WTC11 (cell line): ENCODE data around the gene DCP1B. TPM values are rescaled to one million over a fixed set of nuclear protein-coding genes. Genes with fewer than 3 reads are reported as not detected.

Source experiments
- ATAC-seq: fragments of 200-7000 bp; cut with Tn5 transposase; 2 replicates; pipeline ENCODE4 v1.10.0; 2021; ENCODE audit warnings: mild to moderate bottlenecking, moderate library complexity
- CTCF ChIA-PET: fragments of 300-600 bp; sonication (Branson Sonifier 250); formaldehyde crosslinking; loops from one replicate; lab custom pipeline; 2021; ENCODE audit warnings: antibody characterized with exemption; lab: Charles Lee
- POLR2A ChIA-PET: fragments of 350-600 bp; sonication (Branson Sonifier 250); formaldehyde crosslinking; loops from one replicate; lab custom pipeline; 2021; ENCODE audit warnings: antibody characterized with exemption; lab: Charles Lee
- DNase-seq: peaks from one replicate; pipeline ENCODE4 v3.0.0; 2021; ENCODE audit warnings: low spot score
- H3K27ac Mint-ChIP-seq: 2 replicates; pipeline ENCODE4 v1.8.0; 2021; ENCODE audit warnings: mixed read lengths
- H3K27me3 Mint-ChIP-seq: 2 replicates; pipeline ENCODE4 v1.8.0; 2021; ENCODE audit warnings: low read depth, mild to moderate bottlenecking, moderate library complexity, mixed read lengths
- H3K36me3 Mint-ChIP-seq: 2 replicates; pipeline ENCODE4 v1.8.0; 2021; ENCODE audit warnings: mixed read lengths
- H3K4me1 Mint-ChIP-seq: 2 replicates; pipeline ENCODE4 v1.8.0; 2022; ENCODE audit warnings: mixed read lengths
- H3K4me3 Mint-ChIP-seq: 2 replicates; pipeline ENCODE4 v1.8.0; 2021; ENCODE audit warnings: mild to moderate bottlenecking, moderate library complexity, mixed read lengths
- H3K9me3 Mint-ChIP-seq: 2 replicates; pipeline ENCODE4 v1.8.0; 2021; ENCODE audit warnings: mixed read lengths
- ATF1 ChIP-seq: sonication (generic); formaldehyde crosslinking; IDR thresholded peaks from 2 replicates; pipeline ENCODE4 v1.8.1; 2023; ENCODE audit warnings: mild to moderate bottlenecking, moderate library complexity, missing genetic modification reagents
- CREM ChIP-seq: sonication (generic); formaldehyde crosslinking; IDR thresholded peaks from 2 replicates; pipeline ENCODE4 v1.8.1; 2022; ENCODE audit warnings: mild to moderate bottlenecking, missing genetic modification reagents, moderate library complexity
- FOXJ3 ChIP-seq: sonication (generic); formaldehyde crosslinking; IDR thresholded peaks from 2 replicates; pipeline ENCODE4 v1.9.0; 2021; ENCODE audit warnings: missing genetic modification reagents, mild to moderate bottlenecking, borderline replicate concordance
- FOXP1 ChIP-seq: sonication (generic); formaldehyde crosslinking; IDR thresholded peaks from 2 replicates; pipeline ENCODE4 v1.8.0; 2022; ENCODE audit warnings: missing genetic modification reagents, mild to moderate bottlenecking, moderate library complexity, borderline replicate concordance
- GRHL2 ChIP-seq: fragments of 250-450 bp; sonication (Bioruptor Pico); IDR thresholded peaks from 2 replicates; pipeline ENCODE4 v1.8.0; 2022; ENCODE audit warnings: mild to moderate bottlenecking, moderate library complexity; ENCODE audit not compliant: insufficient replicate concordance, severe bottlenecking
- HMGA2 ChIP-seq: fragments of 250-450 bp; sonication (Bioruptor Pico); IDR thresholded peaks from 2 replicates; pipeline ENCODE4 v1.4.0; 2021; ENCODE audit warnings: mild to moderate bottlenecking, moderate library complexity
- KAT7 ChIP-seq: sonication (generic); formaldehyde crosslinking; IDR thresholded peaks from 2 replicates; pipeline ENCODE4 v1.8.1; 2023; ENCODE audit warnings: missing genetic modification reagents, mild to moderate bottlenecking, borderline replicate concordance
- MYBL2 ChIP-seq: sonication (generic); formaldehyde crosslinking; IDR thresholded peaks from 2 replicates; pipeline ENCODE4 v1.8.1; 2023; ENCODE audit warnings: mild to moderate bottlenecking, moderate library complexity, missing genetic modification reagents
- NFATC4 ChIP-seq: fragments of 250-450 bp; sonication (Bioruptor Pico); IDR thresholded peaks from 2 replicates; pipeline ENCODE4 v1.9.0; 2021; ENCODE audit warnings: mild to moderate bottlenecking
- NR2C2 ChIP-seq: sonication (generic); formaldehyde crosslinking; IDR thresholded peaks from 2 replicates; pipeline ENCODE4 v1.8.0; 2022; ENCODE audit warnings: mild to moderate bottlenecking, missing genetic modification reagents
- OVOL2 ChIP-seq: fragments of 250-450 bp; sonication (Bioruptor Pico); IDR thresholded peaks from 2 replicates; pipeline ENCODE4 v1.9.0; 2021; ENCODE audit warnings: mild to moderate bottlenecking, borderline replicate concordance
- RORB ChIP-seq: fragments of 250-450 bp; sonication (Bioruptor Pico); IDR thresholded peaks from 2 replicates; pipeline ENCODE4 v1.9.0; 2021; ENCODE audit warnings: mild to moderate bottlenecking
- SMAD3 ChIP-seq: sonication (generic); formaldehyde crosslinking; IDR thresholded peaks from 2 replicates; pipeline ENCODE4 v1.8.0; 2022; ENCODE audit warnings: missing genetic modification reagents, mild to moderate bottlenecking, borderline replicate concordance
- TP53 ChIP-seq: sonication (generic); formaldehyde crosslinking; IDR thresholded peaks from 2 replicates; pipeline ENCODE4 v1.8.1; 2023; ENCODE audit warnings: mild to moderate bottlenecking, missing genetic modification reagents
- ZMAT4 ChIP-seq: fragments of 250-450 bp; sonication (Bioruptor Pico); IDR thresholded peaks from 2 replicates; pipeline ENCODE4 v1.9.0; 2021; ENCODE audit warnings: mild to moderate bottlenecking
- ZNF219 ChIP-seq: sonication (generic); formaldehyde crosslinking; IDR thresholded peaks from 2 replicates; pipeline ENCODE4 v1.8.0; 2023; ENCODE audit warnings: missing genetic modification reagents, mild to moderate bottlenecking, borderline replicate concordance
- ZNF232 ChIP-seq: sonication (generic); formaldehyde crosslinking; IDR thresholded peaks from 2 replicates; pipeline ENCODE4 v1.8.0; 2022; ENCODE audit warnings: mild to moderate bottlenecking, missing genetic modification reagents
- ZNF671 ChIP-seq: fragments of 250-450 bp; sonication (Bioruptor Pico); IDR thresholded peaks from 2 replicates; pipeline ENCODE4 v1.8.0; 2021; ENCODE audit warnings: mild to moderate bottlenecking
- total RNA-seq: library from RNA; stranded (reverse); gene quantifications from 3 replicates; pipeline ENCODE4 v1.2.3, GENCODE V29; 2021
- TF ChIP-seq, protein P1 (sequence below): sonication (generic); formaldehyde crosslinking; IDR thresholded peaks from 2 replicates; pipeline ENCODE4 v1.8.1; 2023; ENCODE audit warnings: mild to moderate bottlenecking, missing genetic modification reagents, moderate library complexity
- TF ChIP-seq, protein P2 (sequence below): sonication (generic); formaldehyde crosslinking; IDR thresholded peaks from 2 replicates; pipeline ENCODE4 v1.8.1; 2022; ENCODE audit warnings: low read depth, missing genetic modification reagents, borderline replicate concordance
- TF ChIP-seq, protein P3 (sequence below): fragments of 200-600 bp; IDR thresholded peaks from 2 replicates; pipeline ENCODE4 v1.8.0; 2022; ENCODE audit warnings: antibody characterized with exemption
- TF ChIP-seq, protein P4 (sequence below): sonication (generic); formaldehyde crosslinking; IDR thresholded peaks from 2 replicates; pipeline ENCODE4 v1.8.0; 2022; ENCODE audit warnings: mild to moderate bottlenecking, missing genetic modification reagents
- TF ChIP-seq, protein P5 (sequence below): sonication (generic); formaldehyde crosslinking; IDR thresholded peaks from 2 replicates; pipeline ENCODE4 v1.8.0; 2022; ENCODE audit warnings: mild to moderate bottlenecking, missing genetic modification reagents

DCP1B gene
- total RNA-seq, 1 experiment from 2014 or later, result 25.1 TPM

- TF ChIP-seq NFATC4 (CRISPR knock-in tag), result no peak
- TF ChIP-seq ZNF219 (CRISPR knock-in tag), result no peak
- TF ChIP-seq, protein P1, sequence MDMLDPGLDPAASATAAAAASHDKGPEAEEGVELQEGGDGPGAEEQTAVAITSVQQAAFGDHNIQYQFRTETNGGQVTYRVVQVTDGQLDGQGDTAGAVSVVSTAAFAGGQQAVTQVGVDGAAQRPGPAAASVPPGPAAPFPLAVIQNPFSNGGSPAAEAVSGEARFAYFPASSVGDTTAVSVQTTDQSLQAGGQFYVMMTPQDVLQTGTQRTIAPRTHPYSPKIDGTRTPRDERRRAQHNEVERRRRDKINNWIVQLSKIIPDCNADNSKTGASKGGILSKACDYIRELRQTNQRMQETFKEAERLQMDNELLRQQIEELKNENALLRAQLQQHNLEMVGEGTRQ, result no peak
- no peak for TF ChIP-seq NR2C2
- TF ChIP-seq, protein P2, sequence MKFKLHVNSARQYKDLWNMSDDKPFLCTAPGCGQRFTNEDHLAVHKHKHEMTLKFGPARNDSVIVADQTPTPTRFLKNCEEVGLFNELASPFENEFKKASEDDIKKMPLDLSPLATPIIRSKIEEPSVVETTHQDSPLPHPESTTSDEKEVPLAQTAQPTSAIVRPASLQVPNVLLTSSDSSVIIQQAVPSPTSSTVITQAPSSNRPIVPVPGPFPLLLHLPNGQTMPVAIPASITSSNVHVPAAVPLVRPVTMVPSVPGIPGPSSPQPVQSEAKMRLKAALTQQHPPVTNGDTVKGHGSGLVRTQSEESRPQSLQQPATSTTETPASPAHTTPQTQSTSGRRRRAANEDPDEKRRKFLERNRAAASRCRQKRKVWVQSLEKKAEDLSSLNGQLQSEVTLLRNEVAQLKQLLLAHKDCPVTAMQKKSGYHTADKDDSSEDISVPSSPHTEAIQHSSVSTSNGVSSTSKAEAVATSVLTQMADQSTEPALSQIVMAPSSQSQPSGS (CRISPR knock-in tag), result no peak
- no peak for TF ChIP-seq SMAD3 (CRISPR knock-in tag)
Measured at GRCh38 chr12:1918884-1919236, 85.4 kb downstream of the DCP1B start (continued).

DNA sequence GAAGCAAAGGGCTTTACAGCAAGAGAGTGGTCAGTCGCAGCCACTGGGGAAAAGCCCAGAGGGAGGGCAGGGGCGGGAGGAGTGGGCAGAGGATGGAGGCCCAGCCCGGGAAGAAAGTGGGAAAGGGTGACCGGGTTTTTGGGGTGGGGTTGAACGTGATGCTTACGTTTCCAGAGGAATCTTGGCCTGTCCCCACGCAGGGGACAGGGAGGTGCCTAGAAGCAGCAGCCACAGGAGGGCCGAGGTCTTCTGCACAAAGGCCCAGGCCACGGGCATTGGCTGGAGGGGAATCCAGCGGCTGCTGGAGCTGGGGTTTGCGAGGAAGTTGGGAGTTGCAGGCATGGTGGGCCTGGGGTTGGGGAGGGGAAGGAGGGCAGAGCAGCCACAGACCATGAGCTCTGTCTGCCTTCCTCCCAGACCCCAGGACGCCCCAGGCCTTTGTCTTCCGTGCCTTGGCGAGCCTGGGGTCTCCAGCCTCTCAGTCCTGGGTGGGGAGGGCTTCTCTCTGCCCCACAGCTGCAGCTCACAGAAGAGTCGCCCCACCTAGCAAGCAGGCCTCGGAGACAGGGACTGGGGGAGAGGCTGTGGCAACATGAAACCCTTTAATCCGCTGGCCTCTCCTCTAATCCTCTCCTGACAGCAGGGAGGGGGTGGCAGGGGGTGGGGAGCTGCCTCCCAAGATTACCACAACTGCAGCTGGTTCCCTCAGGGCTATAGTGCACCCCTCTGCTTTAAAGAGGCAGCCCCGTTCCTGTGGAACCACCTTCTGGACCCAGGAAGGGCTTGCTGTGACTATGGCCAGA, 86.0 kb downstream of the DCP1B start, which contains the start of gene CACNA2D4:
Gene CACNA2D4 (minus strand): TSS at position 572 of the 803 bp plus-strand sequence. CDS start 179 bp downstream, at position 393.
- H3K27me3 Mint-ChIP-seq, result no peaks in the 10 kb centered on the region
- H3K27ac Mint-ChIP-seq, result no peak within 1 kb of the TSS
- ATAC-seq, result peak; percentile 20; the same call in 1 of the 2 replicates
- H3K4me3 Mint-ChIP-seq, result no peak within 1 kb of the TSS
- DNase-seq, result no peak
- no peaks in the 10 kb centered on the region for H3K9me3 Mint-ChIP-seq
- peaks cover 16% of the 10 kb centered on the region for H3K4me1 Mint-ChIP-seq
- no peaks in the 10 kb centered on the region for H3K36me3 Mint-ChIP-seq
- POLR2A ChIA-PET, result no interaction called here
- CTCF ChIA-PET, result interaction anchor here (0.9 to 1.8 kb wide), 5 partner anchors 22 to 284 kb away, joined by 3 to 18 read pairs (median 3); no protein-coding TSS in a partner anchor
- TF ChIP-seq FOXP1 (no peak), ZNF671 (CRISPR knock-in tag) (no peak), OVOL2 (CRISPR knock-in tag) (no peak), NFATC4 (CRISPR knock-in tag) (no peak), MYBL2 (CRISPR knock-in tag) (no peak), TP53 (CRISPR knock-in tag) (no peak), RORB (CRISPR knock-in tag) (no peak), GRHL2 (CRISPR knock-in tag) (no peak), FOXJ3 (no peak)
- TF ChIP-seq, protein P3, sequence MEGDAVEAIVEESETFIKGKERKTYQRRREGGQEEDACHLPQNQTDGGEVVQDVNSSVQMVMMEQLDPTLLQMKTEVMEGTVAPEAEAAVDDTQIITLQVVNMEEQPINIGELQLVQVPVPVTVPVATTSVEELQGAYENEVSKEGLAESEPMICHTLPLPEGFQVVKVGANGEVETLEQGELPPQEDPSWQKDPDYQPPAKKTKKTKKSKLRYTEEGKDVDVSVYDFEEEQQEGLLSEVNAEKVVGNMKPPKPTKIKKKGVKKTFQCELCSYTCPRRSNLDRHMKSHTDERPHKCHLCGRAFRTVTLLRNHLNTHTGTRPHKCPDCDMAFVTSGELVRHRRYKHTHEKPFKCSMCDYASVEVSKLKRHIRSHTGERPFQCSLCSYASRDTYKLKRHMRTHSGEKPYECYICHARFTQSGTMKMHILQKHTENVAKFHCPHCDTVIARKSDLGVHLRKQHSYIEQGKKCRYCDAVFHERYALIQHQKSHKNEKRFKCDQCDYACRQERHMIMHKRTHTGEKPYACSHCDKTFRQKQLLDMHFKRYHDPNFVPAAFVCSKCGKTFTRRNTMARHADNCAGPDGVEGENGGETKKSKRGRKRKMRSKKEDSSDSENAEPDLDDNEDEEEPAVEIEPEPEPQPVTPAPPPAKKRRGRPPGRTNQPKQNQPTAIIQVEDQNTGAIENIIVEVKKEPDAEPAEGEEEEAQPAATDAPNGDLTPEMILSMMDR, result no peak
- TF ChIP-seq, protein P4, sequence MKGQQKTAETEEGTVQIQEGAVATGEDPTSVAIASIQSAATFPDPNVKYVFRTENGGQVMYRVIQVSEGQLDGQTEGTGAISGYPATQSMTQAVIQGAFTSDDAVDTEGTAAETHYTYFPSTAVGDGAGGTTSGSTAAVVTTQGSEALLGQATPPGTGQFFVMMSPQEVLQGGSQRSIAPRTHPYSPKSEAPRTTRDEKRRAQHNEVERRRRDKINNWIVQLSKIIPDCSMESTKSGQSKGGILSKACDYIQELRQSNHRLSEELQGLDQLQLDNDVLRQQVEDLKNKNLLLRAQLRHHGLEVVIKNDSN (CRISPR knock-in tag), result no peak

DNA sequence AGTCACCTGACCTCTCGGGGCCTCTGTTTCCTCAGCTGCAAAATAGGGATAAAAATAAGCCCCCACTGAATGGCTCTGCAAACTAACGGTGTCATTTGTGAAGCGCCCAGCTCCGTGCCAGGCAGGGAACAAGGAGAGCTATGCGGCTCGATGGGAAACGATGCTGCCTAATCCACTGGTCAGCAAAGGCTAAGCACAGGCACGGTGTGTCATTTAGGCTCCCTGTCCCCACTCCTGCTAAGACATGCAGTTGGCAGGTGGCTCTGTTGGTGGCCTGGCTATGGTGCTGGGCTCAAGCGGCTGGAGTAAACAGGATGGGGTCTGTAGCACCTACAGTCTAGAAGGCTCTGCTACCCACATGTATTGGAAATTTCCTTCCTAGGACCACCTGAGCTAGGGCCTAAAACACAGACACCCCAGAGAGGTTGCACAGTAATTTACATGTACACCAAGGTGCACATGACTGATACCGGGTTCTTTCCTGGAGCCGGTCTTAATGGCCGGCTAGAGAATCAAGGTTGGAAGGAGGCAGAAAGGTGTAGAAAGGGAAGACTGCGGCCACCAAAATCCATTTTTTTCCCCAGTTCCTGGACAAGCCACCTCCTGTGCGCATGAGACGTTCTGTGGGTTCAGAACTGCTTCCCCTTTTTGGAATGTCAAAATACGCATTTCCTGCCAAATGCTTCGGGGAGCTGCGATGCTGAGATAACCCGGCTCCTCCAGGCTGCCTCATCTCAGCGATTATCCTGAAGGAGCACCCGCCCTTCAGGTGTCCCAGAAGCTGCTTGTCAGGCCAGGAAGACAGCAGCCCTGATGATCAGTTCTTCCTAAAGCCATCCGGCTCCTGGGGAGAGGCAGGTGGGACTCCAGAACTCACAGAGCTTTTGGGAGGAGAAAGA, 86.8 kb downstream of the DCP1B start:
- CTCF ChIA-PET, result interaction anchor here (1.1 to 1.8 kb wide), 4 partner anchors 22 to 126 kb away, joined by 3 to 18 read pairs (median 4); no protein-coding TSS in a partner anchor
- DNase-seq (no peak), ATAC-seq (no peak)
- Mint-ChIP-seq H3K9me3 (no peaks in the 10 kb centered on the region), H3K4me3 (no peak overlapping the region), H3K36me3 (no peaks in the 10 kb centered on the region), H3K27me3 (no peaks in the 10 kb centered on the region), H3K27ac (no peak overlapping the region), H3K4me1 (peaks cover 19% of the 10 kb centered on the region)
- POLR2A ChIA-PET, result no interaction called here
- TF ChIP-seq, protein P5, sequence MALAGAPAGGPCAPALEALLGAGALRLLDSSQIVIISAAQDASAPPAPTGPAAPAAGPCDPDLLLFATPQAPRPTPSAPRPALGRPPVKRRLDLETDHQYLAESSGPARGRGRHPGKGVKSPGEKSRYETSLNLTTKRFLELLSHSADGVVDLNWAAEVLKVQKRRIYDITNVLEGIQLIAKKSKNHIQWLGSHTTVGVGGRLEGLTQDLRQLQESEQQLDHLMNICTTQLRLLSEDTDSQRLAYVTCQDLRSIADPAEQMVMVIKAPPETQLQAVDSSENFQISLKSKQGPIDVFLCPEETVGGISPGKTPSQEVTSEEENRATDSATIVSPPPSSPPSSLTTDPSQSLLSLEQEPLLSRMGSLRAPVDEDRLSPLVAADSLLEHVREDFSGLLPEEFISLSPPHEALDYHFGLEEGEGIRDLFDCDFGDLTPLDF (CRISPR knock-in tag), result no peak
- TF ChIP-seq ZNF232 (CRISPR knock-in tag) (no peak), KAT7 (no peak), ZMAT4 (no peak), HMGA2 (CRISPR knock-in tag) (no peak), CREM (no peak), ATF1 (CRISPR knock-in tag) (no peak)
- TF ChIP-seq, protein P2 (CRISPR knock-in tag), result no peak
